GM12874 (cell line): Measurements from ENCODE around the gene ANO1.

Source experiments
- TF ChIP-seq, protein P1 (sequence below): IDR thresholded peaks from 2 replicates; pipeline ENCODE4 v1.5.1; 2011; ENCODE audit warnings: low read depth, mild to moderate bottlenecking, control low read depth, low read length, moderate library complexity; ENCODE audit not compliant: insufficient read depth

The ANO1 gene

DNA sequence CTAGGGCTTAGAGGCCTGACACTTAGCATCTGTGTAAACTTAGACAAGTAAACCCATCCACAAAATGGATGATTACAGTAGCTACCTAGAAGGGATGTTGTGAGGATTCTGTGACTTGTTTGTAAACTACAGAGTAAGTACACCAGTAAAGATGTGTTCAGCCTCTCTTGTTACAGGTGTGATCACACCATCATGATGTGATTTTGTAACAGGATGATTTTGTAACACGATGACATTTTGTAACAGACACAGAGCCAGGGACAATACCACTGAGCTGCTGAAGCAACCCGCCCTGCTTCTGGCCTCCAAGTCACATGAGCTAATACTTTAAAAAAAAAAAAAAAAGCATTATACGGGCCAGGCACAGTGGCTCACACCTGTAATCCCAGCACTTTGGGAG lies 142.0 kb downstream of the ANO1 start:
- TF ChIP-seq, protein P1, sequence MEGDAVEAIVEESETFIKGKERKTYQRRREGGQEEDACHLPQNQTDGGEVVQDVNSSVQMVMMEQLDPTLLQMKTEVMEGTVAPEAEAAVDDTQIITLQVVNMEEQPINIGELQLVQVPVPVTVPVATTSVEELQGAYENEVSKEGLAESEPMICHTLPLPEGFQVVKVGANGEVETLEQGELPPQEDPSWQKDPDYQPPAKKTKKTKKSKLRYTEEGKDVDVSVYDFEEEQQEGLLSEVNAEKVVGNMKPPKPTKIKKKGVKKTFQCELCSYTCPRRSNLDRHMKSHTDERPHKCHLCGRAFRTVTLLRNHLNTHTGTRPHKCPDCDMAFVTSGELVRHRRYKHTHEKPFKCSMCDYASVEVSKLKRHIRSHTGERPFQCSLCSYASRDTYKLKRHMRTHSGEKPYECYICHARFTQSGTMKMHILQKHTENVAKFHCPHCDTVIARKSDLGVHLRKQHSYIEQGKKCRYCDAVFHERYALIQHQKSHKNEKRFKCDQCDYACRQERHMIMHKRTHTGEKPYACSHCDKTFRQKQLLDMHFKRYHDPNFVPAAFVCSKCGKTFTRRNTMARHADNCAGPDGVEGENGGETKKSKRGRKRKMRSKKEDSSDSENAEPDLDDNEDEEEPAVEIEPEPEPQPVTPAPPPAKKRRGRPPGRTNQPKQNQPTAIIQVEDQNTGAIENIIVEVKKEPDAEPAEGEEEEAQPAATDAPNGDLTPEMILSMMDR, result no peak

DNA sequence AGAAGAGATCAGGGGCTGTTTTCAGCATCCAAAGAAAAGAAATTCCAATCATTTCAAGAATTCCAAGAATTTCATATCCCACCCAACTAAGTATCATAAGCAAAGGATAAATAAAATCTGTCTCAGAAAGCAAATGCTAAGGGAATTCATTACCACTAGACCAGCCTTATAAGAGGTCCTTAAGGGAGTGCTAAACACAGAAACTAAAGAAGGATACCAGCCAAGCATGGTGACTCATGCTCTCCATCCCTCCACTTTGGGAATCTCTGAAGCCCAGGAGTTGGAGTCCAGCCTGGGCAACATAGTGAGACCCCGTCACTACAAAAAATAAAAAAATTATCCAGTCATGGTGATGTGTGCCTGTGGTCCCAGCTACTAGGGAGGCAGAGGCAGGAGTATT lies 142.8 kb downstream of the ANO1 start:
- TF ChIP-seq, protein P1, result no peak

- TF ChIP-seq, protein P1, result no peak
These were observed 147.6 kb downstream of the ANO1 start for GRCh38 chr11:70225681-70226177.

DNA sequence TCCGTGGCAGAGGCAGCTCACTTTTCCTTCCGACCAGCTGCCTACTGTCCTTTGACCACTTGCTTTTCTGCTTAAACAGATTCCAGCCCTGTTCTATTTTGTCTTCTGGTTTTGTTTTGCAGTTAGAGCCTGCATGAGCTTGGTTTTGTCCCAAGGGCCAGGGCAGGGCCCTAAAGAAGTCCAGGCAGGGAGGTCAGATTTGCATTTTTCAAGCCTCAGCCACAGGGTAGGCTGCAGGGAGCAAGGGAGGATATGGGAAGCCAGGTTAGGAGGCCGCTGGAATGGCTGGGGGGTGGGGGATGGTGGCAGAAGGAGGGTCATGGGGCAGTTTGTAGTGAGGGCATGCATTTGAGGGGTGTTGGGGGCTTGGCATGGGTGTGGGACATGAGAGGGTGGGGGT lies 148.1 kb downstream of the ANO1 start:
- TF ChIP-seq, protein P1, result no peak

DNA sequence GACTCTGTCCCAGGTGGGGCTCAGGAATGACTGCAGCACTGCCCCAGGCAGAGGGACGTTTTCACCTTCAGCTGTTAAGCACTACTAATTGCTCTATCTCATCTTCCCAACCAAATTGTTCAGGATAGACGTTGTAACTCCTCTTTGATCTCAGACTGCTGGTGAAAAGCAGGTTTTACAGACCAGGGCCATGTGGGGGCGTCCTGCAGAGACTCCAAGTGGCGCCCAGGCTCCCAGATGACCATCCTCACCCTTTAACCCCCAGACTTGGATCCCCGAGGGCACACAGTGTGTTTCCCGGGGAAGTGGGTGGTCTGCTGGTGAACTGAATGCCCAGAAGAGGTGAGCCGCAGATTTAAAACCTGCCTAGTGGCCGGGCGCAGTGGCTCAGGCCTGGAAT lies 148.8 kb downstream of the ANO1 start:
- TF ChIP-seq, protein P1, result peak; percentile 48

- TF ChIP-seq, protein P1, result no peak
These were observed 151.6 kb downstream of the ANO1 start for GRCh38 chr11:70229737-70230136.

DNA sequence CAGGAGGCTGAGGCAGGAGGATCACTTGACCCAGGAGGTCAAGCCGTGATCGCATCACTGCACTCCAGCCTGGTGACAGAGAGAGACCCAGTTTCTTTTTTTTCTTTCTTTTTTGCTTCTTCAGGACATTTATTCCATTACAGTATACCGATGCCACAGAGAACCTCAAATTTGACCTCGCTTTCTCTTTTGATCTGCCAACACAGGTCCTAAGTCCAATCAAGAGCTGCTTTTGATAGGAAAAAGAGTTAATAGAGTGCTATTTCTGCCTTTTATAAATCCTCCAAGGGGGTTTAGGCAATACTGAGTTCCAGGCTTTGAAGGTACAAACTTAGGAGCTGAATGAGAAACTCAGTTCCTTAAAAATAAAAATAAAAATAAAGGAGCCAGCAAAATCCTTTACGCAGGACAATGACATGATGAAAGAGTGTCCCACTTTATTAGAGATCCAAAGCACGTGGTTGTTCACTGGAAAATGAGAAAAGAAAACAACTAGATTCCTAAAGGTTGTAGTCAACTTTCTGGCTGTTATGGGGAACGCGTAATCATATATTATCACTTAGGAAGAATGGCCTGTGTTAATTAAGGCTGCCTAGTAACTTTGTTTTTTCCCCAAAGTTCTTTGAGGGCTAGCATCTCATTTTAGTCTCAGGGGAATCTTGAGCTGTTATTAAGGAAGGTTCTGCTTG lies 152.2 kb downstream of the ANO1 start:
- TF ChIP-seq, protein P1, result no peak
